ENCODE results near the gene MMP24OS.
A peak's percentile ranks its signal among the peaks of the same experiment; 100 is the strongest.

The MMP24OS gene

DNA sequence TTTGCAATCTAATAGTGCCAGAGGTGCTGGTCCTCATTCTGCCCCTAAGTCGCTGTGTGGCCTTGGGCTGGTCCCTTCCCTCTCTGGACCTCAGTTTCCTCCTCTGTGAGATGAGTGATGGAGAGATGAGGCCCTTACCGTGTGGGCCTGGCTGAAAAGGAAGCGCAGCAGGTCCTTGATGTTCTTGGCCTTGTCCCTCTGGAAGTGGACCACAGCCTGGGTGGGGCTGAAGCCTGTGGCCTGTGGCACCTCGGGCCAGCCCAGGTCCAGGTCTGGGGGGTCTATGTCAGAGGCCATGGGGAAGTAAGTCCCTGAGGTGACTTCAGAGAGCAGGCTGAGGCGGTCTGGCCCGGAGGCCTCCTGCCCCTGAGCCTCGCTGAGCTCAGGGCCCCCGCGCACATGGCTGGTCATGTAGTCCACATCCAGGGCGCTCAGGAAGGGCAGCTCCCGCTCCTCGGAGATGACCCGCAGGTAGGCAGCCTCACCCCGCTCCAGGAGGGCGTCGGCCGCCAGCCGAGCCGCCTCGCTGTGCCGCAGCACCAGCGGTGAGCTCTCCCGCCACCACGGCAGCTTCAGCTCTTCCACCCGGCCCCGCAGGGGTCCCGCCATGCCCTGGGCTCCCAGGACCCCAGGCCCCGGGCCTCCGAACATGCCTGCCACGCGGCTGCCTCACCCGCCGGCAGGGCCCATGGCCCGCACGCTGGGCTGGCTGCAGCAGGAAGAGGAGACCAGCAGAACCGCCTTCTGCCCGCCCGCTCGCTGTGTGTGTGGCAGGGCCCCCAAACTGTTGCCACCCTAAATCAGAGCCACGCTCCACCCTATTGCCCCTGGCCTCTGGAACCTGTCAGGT lies 14.0 kb upstream of the MMP24OS start, which contains the start of gene FAM83C:
Gene FAM83C, minus strand, starts transcription at position 772 of the 850 bp plus-strand sequence. Its CDS starts 121 bp downstream, at position 651.
- no peak for DNase-seq (ENCODE audit: low spot score)

GRCh38 chr20:35290887-35291417 lies 13.0 kb upstream of the MMP24OS start:
- no peak for DNase-seq (ENCODE audit: low spot score)

DNA sequence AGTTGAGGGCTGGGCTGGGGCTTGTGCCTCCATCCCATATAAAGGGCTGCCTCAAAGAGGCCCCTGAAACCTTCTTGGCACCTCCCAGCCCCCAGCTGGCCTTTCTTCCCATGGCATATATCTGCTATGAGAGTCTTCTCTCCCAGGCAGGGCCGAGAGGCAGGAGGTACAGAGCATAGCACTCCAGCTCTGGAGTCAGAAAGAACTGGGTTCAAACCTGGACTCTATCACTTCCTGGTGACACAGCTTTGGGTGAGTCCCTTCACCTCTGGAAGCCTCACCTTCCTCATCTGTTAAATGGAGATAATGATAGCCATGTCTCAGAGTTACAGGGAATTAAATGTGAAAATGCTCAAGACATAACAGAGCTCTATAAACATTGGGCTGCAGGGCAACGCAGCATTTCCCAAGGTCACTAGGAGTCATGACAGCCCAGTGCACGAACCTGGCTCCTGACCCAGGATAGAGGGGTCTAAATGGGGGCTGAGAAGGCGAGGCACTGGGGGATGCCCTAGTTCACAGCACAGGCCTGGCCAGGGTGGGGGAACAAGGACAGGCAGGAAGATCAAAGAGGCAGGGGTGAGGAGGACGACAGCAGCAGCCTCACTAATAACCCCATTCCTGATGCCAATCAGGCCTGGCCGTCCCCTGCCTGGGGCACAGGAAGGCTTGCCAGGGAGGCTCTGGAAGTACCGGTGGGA lies 12.4 kb upstream of the MMP24OS start:
- DNase-seq (ENCODE audit: low spot score), result no peak

DNA sequence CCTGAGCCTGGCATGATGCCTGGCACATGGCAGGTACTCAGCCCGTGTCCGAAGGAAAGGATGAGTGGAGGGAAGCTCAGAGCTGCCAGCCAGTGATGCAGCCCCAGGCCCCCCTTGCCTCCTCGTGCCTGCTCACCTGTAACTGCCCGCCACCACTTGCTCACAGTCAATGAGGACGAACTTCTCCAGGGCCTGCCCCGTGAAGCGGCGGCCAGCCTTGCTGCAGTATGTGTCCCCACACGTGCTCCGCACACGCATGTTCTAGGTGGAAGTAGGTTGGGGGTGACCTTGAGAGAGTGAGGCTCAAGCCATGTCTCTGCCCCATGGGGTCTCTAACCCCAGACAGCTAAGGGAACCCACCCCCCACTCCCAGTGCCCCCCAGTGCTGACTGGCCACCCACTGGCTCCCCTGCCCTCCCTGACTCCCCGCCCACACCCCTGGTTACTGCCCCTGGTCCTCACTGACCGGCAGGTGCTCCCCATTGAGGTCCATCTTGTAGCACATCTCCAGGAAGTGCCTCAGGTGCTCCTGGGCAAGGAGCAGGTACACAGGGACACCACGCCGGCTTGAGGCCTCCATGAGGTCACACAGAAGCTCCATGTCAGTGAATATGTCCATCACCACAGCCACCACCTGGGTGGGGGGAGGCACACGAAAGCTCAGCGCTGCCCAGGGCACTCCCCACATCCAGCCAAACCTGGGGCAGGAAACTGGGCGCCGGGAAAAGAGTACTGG lies 10.6 kb upstream of the MMP24OS start:
- DNase-seq (ENCODE audit: low spot score), result no peak

GRCh38 chr20:35287509-35288324 lies 9.8 kb upstream of the MMP24OS start:
- no peak for DNase-seq (ENCODE audit: low spot score)

GRCh38 chr20:35286899-35287508 lies 9.1 kb upstream of the MMP24OS start:
- no peak for DNase-seq (ENCODE audit: low spot score)

GRCh38 chr20:35286077-35286898 lies 8.4 kb upstream of the MMP24OS start:
- no peak for DNase-seq (ENCODE audit: low spot score)

- no peak for DNase-seq (ENCODE audit: low spot score)
Observed at GRCh38 chr20:35285806-35286076, 7.8 kb upstream of the MMP24OS start.

GRCh38 chr20:35284992-35285805 lies 7.3 kb upstream of the MMP24OS start:
- DNase-seq (ENCODE audit: low spot score), result no peak

- peak; percentile 96 for DNase-seq (ENCODE audit: low spot score)
Observed at GRCh38 chr20:35284267-35284991, 6.5 kb upstream of the MMP24OS start, which contains the start of gene EIF6. EIF6 (minus strand) TSS chr20:35284772; CDS start chr20:35284487, 285 bp downstream.

DNA sequence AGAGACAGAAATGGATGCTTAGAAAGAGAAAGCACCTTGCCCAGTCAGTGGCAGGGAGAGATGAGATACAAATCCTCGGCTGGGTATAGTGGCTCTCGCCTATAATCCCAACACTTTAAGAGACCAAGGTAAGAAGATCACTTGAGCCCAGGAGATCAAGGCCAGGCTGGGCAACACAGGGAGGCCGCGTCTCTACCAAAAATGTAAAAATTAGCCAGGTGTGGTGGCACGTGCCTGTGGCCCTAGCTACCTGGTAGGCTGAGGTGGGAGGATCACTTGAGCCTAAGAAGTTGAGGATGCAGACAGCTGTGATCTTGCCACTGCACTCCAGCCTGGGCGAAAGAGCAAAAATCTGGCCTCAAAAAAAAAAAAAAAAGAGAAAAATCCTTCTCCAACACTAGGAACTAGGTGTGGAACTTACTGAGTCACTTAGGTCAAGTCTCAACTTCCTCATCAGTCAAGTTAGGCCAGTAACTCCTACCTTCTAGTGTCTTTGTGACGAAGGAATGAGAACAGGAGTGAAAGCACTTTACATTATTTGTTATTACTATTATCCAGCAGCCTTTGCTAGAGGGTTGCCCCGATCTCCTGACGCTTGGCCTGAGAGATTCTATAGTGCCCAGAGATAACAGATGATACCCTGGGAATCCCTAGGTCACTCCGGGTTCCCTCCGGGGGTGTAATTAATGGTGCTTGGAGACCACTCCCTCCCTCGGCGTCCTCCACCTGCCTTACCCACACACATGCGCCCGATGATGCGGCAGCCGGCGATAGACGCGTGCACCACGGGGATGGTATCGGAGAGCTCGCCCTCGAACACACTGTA lies 5.7 kb upstream of the MMP24OS start:
- DNase-seq (ENCODE audit: low spot score), result no peak

DNA sequence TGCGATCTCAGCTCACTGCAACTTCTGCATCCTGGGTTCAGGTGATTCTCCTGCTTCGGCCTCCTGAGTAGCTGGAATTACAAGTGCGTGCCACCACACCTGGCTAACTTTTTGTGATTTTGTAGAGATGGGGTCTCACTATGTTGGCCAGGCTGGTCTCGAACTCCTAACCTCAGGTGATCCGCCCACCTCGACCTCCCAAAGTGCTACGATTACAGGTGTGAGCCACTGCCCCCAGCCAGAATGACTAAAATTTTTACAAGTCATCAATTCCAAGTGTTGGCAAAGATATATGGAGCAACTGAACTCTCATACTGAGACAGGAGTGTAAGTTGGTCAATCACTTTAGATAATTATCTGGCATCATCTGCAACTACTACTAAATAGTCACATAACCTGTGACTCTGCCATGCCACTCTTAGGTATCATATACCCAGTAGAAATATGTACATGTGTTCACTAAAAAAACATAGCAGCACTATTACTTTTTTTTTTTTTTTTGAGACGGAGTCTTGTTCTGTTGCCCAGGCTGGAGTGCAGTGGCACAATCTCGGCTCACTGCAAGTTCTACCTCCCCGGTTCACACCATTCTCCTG lies 3.7 kb upstream of the MMP24OS start:
- no peak for DNase-seq (ENCODE audit: low spot score)

- DNase-seq (ENCODE audit: low spot score), result no peak
Observed at GRCh38 chr20:35280523-35280922, 2.6 kb upstream of the MMP24OS start.

DNA sequence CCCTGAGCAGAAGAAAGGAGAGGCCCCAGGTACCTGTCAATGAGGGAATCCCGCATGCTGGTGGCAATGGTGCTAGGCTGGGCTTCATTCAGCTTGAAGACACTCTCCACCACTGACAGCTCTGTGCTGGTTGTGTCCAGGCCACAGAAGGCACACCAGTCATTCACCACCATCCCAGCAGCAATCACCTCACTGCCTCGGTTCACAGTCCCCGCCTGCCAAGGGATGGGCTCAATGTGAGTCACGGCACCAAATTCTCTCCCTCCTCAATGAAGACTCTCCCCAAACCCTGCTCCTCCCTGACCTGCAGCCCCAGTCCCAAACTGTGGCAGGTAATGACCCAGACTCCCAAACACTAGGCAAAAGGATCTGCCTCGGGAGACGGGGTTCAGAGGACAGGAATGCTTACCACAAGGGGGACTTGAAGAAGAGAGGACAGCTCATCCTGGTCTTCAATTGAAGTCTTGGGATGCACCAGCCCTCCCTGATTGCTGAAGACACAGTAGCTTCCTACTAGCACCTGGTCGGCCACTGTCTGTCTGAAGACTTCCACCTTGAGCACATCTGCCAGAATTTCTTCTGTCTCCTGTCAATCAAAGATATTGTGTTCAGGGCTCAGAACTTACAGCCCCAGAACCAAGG lies 1.7 kb upstream of the MMP24OS start:
- DNase-seq (ENCODE audit: low spot score), result no peak

DNA sequence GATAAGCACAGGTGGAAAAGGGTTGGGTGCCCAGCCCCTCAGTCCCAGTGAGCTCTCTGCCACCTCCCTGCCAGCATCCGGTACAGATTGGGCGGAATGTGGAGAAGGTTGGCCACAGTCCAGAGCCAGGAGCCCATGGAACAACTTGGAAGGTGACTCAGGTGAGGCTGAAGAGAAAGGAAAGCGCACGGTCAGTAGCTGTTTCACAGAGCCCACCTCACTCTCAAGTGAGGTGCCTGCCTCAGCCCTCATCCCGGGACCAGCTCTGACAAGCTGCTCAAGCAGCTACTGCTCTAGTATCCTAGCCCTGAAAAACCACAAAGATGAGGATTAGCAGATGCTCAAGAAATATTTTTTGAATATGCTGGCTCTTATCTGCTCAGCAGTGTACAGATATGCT lies 1.1 kb upstream of the MMP24OS start:
- DNase-seq (ENCODE audit: low spot score), result no peak

DNA sequence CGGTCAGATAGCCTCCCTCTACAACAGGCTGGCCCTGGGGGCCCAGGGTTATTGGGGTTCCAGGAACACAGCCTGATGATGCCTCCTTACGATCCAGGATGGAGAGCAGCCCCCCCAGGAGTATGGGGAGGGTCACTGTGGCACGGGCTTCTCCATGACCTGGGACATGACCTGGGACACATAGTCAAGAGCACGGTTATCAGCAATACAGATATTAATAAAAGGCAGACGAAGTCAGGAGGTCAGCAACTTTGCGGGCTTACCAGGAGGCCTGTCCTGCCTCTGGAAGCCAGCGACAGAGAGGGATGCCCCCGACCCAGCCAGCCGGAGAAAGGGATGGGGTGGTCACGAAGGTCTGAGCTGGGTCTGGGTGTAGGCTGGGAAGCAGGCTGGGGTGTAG lies 795 bp downstream of the MMP24OS start:
- DNase-seq (ENCODE audit: low spot score), result no peak

DNA sequence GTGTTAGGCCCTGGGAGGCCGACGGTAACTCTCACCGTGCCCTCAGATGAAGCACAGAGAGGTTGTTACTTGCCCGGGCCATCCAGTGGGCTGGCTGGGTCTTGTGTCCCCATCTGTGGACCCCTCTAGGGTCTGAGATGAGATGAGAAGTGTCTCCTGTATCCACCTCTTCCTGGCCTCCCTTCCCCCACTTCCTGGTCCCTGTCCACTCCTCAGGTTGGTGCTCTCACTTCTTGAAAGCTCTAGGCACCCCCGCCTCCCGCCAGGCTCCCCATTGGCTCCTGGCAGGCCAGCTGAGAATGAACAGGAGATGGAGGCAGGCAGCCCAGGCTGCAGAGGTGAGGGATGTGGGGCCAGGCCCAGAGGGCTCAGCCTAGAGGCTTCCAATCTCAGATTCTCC lies 1.5 kb downstream of the MMP24OS start:
- no peak for DNase-seq (ENCODE audit: low spot score)
